HG03039 (cell line): ENCODE results near the gene MTFP1.
A peak's percentile ranks its signal among the peaks of the same experiment; 100 is the strongest.

Source experiments
- ATAC-seq: cut with Tn5 transposase; IDR thresholded peaks from one replicate; pipeline ENCODE4 v1.9.1; 2021; ENCODE audit warnings: mild to moderate bottlenecking, moderate library complexity; ENCODE audit not compliant: unreplicated experiment

Gene MTFP1, protein sequence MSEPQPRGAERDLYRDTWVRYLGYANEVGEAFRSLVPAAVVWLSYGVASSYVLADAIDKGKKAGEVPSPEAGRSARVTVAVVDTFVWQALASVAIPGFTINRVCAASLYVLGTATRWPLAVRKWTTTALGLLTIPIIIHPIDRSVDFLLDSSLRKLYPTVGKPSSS

GRCh38 chr22:30425616-30426387 lies at the start of gene MTFP1:
Gene MTFP1, plus strand, starts transcription at chr22:30425768. Its CDS starts 112 bp downstream, at chr22:30425880.
- ATAC-seq, result no peak

DNA sequence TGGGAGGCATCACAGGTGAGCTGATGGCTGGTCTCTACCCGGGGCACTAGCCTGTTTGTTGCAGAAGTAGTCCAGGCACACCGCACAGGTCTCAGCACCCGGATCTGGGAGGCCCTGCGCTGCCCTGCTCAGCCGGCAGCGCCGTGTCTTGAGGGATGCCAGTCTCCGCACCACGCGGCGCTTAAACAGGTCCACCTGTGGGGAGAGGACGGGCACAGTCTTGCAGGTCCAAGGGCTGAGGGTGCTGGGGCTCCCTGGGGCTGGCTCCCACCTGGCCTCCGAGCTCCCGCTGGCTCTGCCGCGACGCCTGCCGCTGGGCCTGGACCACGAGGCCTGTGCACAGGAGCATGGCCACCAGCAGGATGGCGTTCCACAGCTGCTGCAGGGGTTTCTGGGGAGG lies 45.6 kb upstream of the MTFP1 start:
- ATAC-seq, result no peak

GRCh38 chr22:30381264-30381663 lies 44.3 kb upstream of the MTFP1 start:
- no peak for ATAC-seq

DNA sequence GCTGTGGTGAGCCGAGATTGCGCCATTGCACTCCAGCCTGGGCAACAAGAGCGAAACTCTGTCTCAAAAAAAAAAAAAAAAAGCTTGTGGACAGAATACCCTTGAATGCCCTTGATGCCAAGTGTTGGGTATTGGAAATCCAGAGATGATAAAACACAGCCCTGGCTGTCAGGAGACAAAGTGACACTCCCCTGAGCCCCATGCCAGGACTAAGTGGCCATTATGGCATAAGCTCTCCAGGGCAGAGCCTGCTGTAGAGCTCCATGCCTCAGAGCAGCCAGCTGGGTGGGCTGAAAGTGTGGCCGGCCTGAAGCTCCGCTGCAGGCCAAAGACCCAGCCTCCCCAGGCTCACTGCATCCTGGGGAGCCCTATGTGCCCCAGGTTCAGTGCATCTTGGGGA lies 43.2 kb upstream of the MTFP1 start:
- no peak for ATAC-seq

- ATAC-seq, result no peak
Observed at GRCh38 chr22:30383061-30383460, 42.5 kb upstream of the MTFP1 start.

GRCh38 chr22:30385942-30386341 lies 39.6 kb upstream of the MTFP1 start:
- no peak for ATAC-seq

- ATAC-seq, result no peak
Observed at GRCh38 chr22:30386608-30386959, 39.0 kb upstream of the MTFP1 start.

DNA sequence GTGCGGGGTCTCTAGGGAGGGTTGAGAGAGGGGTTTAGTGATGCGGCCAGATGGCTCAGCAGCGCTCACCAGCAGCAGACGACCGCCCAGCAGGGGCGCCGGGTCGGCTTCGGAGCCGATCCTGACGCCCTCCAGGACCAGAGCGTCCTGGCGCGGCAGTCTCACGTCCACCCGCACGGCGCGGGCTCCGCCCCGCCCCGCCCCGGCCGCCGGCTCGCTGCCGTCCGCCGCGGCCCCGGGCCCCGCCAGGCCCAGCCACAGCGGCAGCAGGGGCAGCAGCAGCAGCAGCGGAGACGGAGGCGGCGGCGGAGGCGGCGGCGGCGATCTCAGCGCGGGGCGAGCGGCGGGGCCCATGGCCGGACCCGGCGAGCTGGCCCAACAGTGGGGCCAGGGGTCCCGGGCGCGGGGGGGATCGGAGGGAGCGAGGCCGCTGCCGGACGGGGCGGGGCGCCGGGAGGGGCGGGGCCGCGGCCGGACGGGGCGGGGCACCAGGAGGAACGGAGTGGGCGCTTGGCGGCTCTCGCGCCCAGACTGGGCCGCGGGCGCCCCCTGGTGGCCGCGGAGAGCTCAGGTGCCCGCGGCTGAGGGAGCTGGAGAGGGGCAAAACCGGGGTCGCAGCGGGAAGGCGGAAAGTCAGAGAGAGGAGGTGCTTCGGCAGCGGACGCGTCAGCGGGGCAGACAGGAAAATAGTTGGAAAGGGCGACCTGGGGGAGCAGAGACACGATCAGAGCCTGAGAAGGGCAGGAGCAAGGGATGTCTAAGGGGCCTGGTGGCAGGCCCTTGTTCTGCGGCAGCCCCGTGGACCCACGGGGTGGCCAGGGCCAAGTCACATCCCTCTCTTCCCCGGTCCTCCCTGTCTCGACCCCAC lies 38.4 kb upstream of the MTFP1 start, which contains the start of gene RNF215:
TSS of gene RNF215 (minus strand) at position 452 of the 868 bp plus-strand sequence. CDS start at position 354, 98 bp downstream.
- peak; percentile 74 for ATAC-seq

GRCh38 chr22:30390974-30391691 lies 34.4 kb upstream of the MTFP1 start:
- no peak for ATAC-seq

DNA sequence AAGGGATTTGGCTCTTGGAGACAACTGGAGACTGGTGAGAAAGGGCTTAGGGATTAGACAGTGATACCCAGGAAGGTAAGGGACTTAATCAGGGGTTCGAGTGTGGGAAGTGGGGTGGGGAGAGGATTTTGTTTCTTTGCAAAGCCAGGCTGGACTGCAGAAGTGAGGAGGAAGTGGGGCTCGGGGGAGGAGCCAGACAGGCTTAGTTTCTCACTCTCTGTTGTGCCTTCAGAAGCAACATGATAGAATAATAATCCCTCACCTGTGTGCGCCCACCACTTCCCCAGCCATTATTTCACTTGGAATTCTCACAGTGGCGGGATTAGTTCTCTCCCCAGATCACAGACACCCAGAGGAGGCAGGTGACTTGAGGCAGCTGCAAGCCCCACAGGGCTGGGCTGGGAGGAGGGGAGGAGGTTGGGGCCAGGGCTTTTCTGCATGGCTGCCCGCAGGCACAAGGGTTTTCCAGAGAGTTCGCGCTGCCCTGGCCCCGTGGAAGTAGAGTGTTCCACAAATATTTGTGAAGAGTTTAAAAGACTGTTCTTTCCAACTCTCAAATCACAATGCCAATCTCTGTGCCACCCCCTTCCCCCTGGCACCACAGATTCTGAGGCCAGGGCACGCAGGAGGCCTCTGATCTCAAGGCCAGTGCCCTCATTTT lies 32.8 kb upstream of the MTFP1 start:
- ATAC-seq, result no peak

DNA sequence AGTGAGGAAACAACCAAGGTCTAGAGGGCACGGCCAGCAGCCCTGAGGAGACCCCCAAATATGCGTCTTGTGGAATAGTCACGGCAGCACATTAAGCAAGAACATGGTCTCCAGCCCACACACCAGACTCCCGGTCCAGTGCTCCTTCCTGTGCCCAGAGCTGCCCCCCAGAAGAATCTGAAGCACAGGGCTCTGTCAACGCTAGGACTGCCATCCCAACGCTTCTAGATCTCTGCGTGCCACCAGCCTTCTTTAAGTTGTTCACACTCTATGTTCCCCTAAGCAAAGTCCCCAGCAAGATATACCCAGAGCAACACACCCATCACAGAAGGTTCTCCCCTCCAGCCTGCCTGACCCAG lies 32.3 kb upstream of the MTFP1 start:
- no peak for ATAC-seq

DNA sequence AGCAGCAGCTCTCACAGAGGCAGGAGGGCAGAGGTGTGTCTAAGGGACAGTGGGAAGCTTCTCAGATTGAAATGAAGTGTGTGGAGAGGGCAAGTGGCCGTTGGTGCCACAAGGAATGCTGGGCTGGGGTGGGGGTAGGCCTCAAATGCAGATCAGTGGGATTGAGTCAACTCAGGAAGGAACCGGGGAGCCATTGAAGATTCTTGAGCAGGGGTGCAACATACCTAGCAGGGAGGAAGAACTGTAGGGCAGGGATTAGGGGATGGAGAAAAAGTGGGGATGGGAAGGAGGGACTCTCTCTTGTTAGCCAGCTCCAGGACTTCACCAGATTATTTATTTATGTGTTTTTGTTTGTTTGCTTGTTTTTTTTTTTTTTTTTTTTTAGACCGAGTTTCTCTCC lies 31.7 kb upstream of the MTFP1 start:
- ATAC-seq, result no peak

DNA sequence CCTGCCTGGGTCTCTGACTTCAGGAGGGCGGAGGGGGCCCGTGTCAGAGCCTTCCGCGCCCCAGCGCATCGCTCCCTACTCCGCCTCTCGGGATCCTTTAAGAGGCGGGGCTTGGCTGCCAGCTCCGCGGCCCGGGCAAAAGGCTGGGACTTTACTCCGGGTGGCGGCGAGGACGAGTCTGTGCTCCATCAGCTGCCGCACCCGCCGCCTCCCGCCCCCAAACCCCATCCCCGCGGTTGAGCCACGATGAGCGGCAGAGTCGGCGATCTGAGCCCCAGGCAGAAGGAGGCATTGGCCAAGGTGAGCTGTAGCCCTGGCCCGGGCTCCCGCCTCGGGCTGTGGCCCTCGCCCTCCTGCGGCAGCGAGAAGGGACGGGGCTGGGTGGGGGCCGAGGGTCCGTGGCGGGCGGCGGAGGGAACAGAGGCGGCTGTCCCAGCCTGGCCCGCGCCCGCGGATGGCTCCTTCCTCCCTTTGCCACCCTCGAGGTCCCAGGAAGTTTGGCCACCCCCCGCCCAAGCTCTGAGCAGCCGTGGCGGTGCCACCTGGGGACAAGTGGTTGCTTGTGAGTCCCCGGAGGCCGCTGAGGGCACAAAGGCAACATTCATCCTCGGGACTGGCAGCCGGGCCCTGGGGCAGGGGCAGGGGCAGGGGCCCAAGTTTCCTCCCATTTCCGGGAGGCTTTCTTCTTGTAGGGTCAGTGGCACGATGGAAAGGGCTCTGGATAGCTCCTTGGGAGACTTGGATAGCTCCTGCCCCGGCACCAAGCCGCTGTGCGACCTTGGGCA lies 28.5 kb upstream of the MTFP1 start, which contains the start of gene SEC14L2:
TSS of gene SEC14L2 (plus strand) at position 148 of the 785 bp plus-strand sequence. CDS start at position 247, 99 bp downstream.
- ATAC-seq, result no peak

- ATAC-seq, result no peak
Observed at GRCh38 chr22:30397656-30398635, 27.6 kb upstream of the MTFP1 start.

GRCh38 chr22:30398685-30399680 lies 26.6 kb upstream of the MTFP1 start:
- no peak for ATAC-seq

GRCh38 chr22:30399718-30400117 lies 25.9 kb upstream of the MTFP1 start:
- ATAC-seq, result no peak

DNA sequence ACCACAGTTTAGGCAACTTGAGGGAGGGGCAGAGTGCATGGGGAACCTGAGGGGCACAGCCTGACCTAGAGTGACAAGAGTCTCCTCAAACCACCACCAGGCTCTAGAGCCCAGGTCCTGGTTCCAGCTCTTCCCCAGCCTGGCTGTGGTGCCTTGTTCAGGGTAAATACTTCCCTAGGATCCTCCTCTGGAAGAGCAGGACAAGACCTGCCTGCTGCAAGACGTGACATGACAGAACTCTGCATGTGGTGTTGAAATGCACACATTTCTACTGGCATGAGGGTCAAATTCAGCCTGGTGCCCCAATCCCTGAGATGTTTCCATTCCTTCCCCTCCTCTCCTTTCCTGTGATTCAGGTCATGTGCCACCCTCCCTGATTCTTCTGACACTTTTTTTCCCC lies 25.4 kb upstream of the MTFP1 start:
- no peak for ATAC-seq
